HepG2 (cell line): ENCODE measurements around the gene LRRC45. TPM values are rescaled to one million over a fixed set of nuclear protein-coding genes. Genes with fewer than 3 reads are reported as not detected.
A peak's percentile ranks its signal among the peaks of the same experiment; 100 is the strongest.

ENCODE experiments used
- ASH2L ChIP-seq: fragments of 300-600, 200-600 bp; sonication (generic); IDR thresholded peaks from 2 replicates; pipeline ENCODE4 v1.7.0; 2017; ENCODE audit warnings: low read depth, mild to moderate bottlenecking, moderate library complexity, mixed read lengths, low read length; ENCODE audit not compliant: insufficient read length
- E2F1 ChIP-seq: sonication (generic); formaldehyde crosslinking; IDR thresholded peaks from 2 replicates; pipeline ENCODE4 v1.5.0; 2020; ENCODE audit warnings: missing genetic modification reagents
- HNRNPK ChIP-seq: fragments of 200-400 bp; formaldehyde crosslinking; IDR thresholded peaks from 2 replicates; pipeline ENCODE4 v1.6.1; 2018; ENCODE audit warnings: low read length, low read depth, moderate library complexity, mild to moderate bottlenecking; ENCODE audit not compliant: poor library complexity, severe bottlenecking
- HNRNPL ChIP-seq: fragments of 200-400 bp; formaldehyde crosslinking; IDR thresholded peaks from 2 replicates; pipeline ENCODE4 v1.6.1; 2017; ENCODE audit warnings: mild to moderate bottlenecking, low read depth, low read length
- IRF1 ChIP-seq: sonication (generic); formaldehyde crosslinking; IDR thresholded peaks from 2 replicates; pipeline ENCODE4 v1.4.0; 2020; ENCODE audit warnings: low read depth, mild to moderate bottlenecking, missing genetic modification reagents
- MTA3 ChIP-seq: sonication (generic); formaldehyde crosslinking; IDR thresholded peaks from 2 replicates; pipeline ENCODE4 v1.4.0; 2020; ENCODE audit warnings: missing genetic modification reagents
- MXD1 ChIP-seq: sonication (generic); formaldehyde crosslinking; IDR thresholded peaks from 2 replicates; pipeline ENCODE4 v1.4.0; 2020; ENCODE audit warnings: mild to moderate bottlenecking, missing genetic modification reagents
- NFYB ChIP-seq: sonication (generic); formaldehyde crosslinking; IDR thresholded peaks from 2 replicates; pipeline ENCODE4 v1.4.0; 2020; ENCODE audit warnings: missing genetic modification reagents
- PRDM10 ChIP-seq: sonication (generic); formaldehyde crosslinking; IDR thresholded peaks from 2 replicates; pipeline ENCODE4 v1.4.0; 2020; ENCODE audit warnings: low read depth, missing genetic modification reagents
- RFXAP ChIP-seq: sonication (generic); formaldehyde crosslinking; IDR thresholded peaks from 2 replicates; pipeline ENCODE4 v1.4.0; 2020; ENCODE audit warnings: missing genetic modification reagents, borderline replicate concordance
- SMYD3 ChIP-seq: sonication (generic); formaldehyde crosslinking; IDR thresholded peaks from 2 replicates; pipeline ENCODE4 v1.8.1; 2023; ENCODE audit warnings: mild to moderate bottlenecking, missing genetic modification reagents
- SRSF9 ChIP-seq: fragments of 200-400 bp; formaldehyde crosslinking; IDR thresholded peaks from 2 replicates; pipeline ENCODE4 v1.6.1; 2018; ENCODE audit warnings: borderline replicate concordance, mild to moderate bottlenecking, low read depth, low read length; ENCODE audit not compliant: insufficient read depth, poor library complexity, severe bottlenecking
- TARDBP ChIP-seq: sonication (generic); formaldehyde crosslinking; IDR thresholded peaks from 2 replicates; pipeline ENCODE4 v1.8.0; 2022; ENCODE audit warnings: mild to moderate bottlenecking, missing genetic modification reagents
- TEAD2 ChIP-seq: sonication (generic); formaldehyde crosslinking; IDR thresholded peaks from 2 replicates; pipeline ENCODE4 v1.9.0; 2021; ENCODE audit warnings: missing genetic modification reagents
- ZBTB38 ChIP-seq: sonication (generic); formaldehyde crosslinking; IDR thresholded peaks from 2 replicates; pipeline ENCODE4 v1.5.1; 2020; ENCODE audit warnings: mild to moderate bottlenecking, missing genetic modification reagents
- ZMAT3 ChIP-seq: sonication (generic); formaldehyde crosslinking; conservative IDR thresholded peaks from 2 replicates; pipeline ENCODE4 v1.7.0; 2021; ENCODE audit warnings: missing genetic modification reagents
- ZNF253 ChIP-seq: sonication (generic); formaldehyde crosslinking; IDR thresholded peaks from 2 replicates; pipeline ENCODE4 v1.8.0; 2022; ENCODE audit warnings: mild to moderate bottlenecking, missing genetic modification reagents, borderline replicate concordance
- ZNF256 ChIP-seq: sonication (generic); formaldehyde crosslinking; conservative IDR thresholded peaks from 2 replicates; pipeline ENCODE4 v1.4.0; 2020; ENCODE audit warnings: missing genetic modification reagents
- ZNF441 ChIP-seq: sonication (generic); formaldehyde crosslinking; IDR thresholded peaks from 2 replicates; pipeline ENCODE4 v1.7.0; 2021; ENCODE audit warnings: missing genetic modification reagents, borderline replicate concordance
- ZNF484 ChIP-seq: sonication (generic); formaldehyde crosslinking; IDR thresholded peaks from 2 replicates; pipeline ENCODE4 v1.5.1; 2020; ENCODE audit warnings: mild to moderate bottlenecking, low read depth, missing genetic modification reagents, borderline replicate concordance
- ZNF652 ChIP-seq: IDR thresholded peaks from 2 replicates; pipeline ENCODE4 v1.6.1; 2016; ENCODE audit warnings: low read depth, borderline replicate concordance
- ZNF777 ChIP-seq: sonication (generic); formaldehyde crosslinking; IDR thresholded peaks from 2 replicates; pipeline ENCODE4 v1.4.0; 2020; ENCODE audit warnings: missing genetic modification reagents
- polyA plus RNA-seq, 8 experiments: library from polyadenylated mRNA; depleted of rRNA in 3 of 8; stranded (reverse) in 7 of 8; unstranded in 1 of 8; fragments of >200 nt; fragmentation: Illumina TruSeq in 4 of 8; extraction: Trizol in 4 of 8; gene quantifications; 2 replicates each; pipeline versions ENCODE4 v1.2.1 to v1.2.3, GENCODE V29; 2011 to 2016; ENCODE audit warnings: low read depth in 4 of 8, missing spikeins in 1 of 8, mixed read lengths in 1 of 8; ENCODE audit not compliant: insufficient read depth in 1 of 8
- total RNA-seq, 5 experiments: library from RNA; depleted of rRNA; stranded (reverse); fragments of >200 nt; fragmentation: Illumina TruSeq; extraction: Trizol; gene quantifications; 2 replicates each; pipeline ENCODE4 v1.2.3, GENCODE V29; 2016; ENCODE audit warnings: low read depth in 1 of 5
- TF ChIP-seq, protein P1 (sequence below): sonication (generic); formaldehyde crosslinking; IDR thresholded peaks from 2 replicates; pipeline ENCODE4 v1.5.0; 2020; ENCODE audit warnings: mild to moderate bottlenecking, low read depth, missing genetic modification reagents, borderline replicate concordance

Gene LRRC45
- total and polyA plus RNA-seq, 2 of the 13 experiments (the other 11 are each of a cell fraction or from before 2014, with no cell fraction given): 11.6 to 48.1 TPM

GRCh38 chr17:82065638-82066303, 42.7 kb downstream of the LRRC45 start, which contains the start of gene DUS1L (continued):
- TF ChIP-seq ZNF256 (CRISPR knock-in tag) (no peak), ZMAT3 (peak; percentile 60; the same call in 1 of the 2 replicates), NFYB (CRISPR knock-in tag) (peak; percentile 45; the same call in 1 of the 2 replicates), PRDM10 (0 out of 2 replicates have a peak, but pooled peaks have one; percentile 44), ZBTB38 (CRISPR knock-in tag) (peak; percentile 100), ZNF253 (CRISPR knock-in tag) (no peak), MTA3 (no peak), ZNF441 (CRISPR knock-in tag) (peak; percentile 86), IRF1 (CRISPR knock-in tag) (0 out of 2 replicates have a peak, but pooled peaks have one; percentile 42), TEAD2 (no peak), HNRNPL (0 out of 2 replicates have a peak, but pooled peaks have one; percentile 70), SRSF9 (no peak), ZNF777 (peak; percentile 72; the same call in 1 of the 2 replicates), ZNF484 (CRISPR knock-in tag) (peak; percentile 80; the same call in 1 of the 2 replicates), E2F1 (CRISPR knock-in tag) (no peak), ZNF652 (CRISPR knock-in tag) (no peak), TARDBP (CRISPR knock-in tag) (peak; percentile 91), MXD1 (peak; percentile 85), RFXAP (peak; percentile 91), ASH2L (peak; percentile 74), HNRNPK (peak; percentile 35), SMYD3 (0 out of 2 replicates have a peak, but pooled peaks have one; percentile 32)
- TF ChIP-seq, protein P1, sequence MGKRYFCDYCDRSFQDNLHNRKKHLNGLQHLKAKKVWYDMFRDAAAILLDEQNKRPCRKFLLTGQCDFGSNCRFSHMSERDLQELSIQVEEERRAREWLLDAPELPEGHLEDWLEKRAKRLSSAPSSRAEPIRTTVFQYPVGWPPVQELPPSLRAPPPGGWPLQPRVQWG (CRISPR knock-in tag): no peak
